Chondrocyte (in vitro differentiated cells): ENCODE data around the gene PLCH2. TPM values are rescaled to one million over a fixed set of nuclear protein-coding genes. Genes with fewer than 3 reads are reported as not detected.
"Not testable (repeated sequence)": the region's sequence is repeated elsewhere in the genome, so short reads cannot be mapped to it uniquely, and the experiment has no call there.

Experiments
- DNase-seq: peaks from one replicate; pipeline ENCODE4 v3.0.0; 2021; ENCODE audit warnings: mixed read lengths, low spot score
- H3K27ac Mint-ChIP-seq: one replicate; pipeline ENCODE4 v1.8.0; 2021; ENCODE audit warnings: mild to moderate bottlenecking, moderate library complexity, mixed read lengths; ENCODE audit not compliant: unreplicated experiment
- H3K27me3 Mint-ChIP-seq: 2 replicates; pipeline ENCODE4 v1.8.0; 2021; ENCODE audit warnings: low read depth, mixed read lengths
- H3K36me3 Mint-ChIP-seq: 2 replicates; pipeline ENCODE4 v1.8.0; 2021; ENCODE audit warnings: low read depth, mixed read lengths
- H3K4me1 Mint-ChIP-seq: 2 replicates; pipeline ENCODE4 v1.8.0; 2021; ENCODE audit warnings: low read depth, mild to moderate bottlenecking, mixed read lengths
- H3K4me3 Mint-ChIP-seq: one replicate; pipeline ENCODE4 v1.8.0; 2021; ENCODE audit warnings: mild to moderate bottlenecking, moderate library complexity, mixed read lengths; ENCODE audit not compliant: unreplicated experiment
- H3K9me3 Mint-ChIP-seq: 2 replicates; pipeline ENCODE4 v1.8.0; 2021; ENCODE audit warnings: low read depth, mixed read lengths
- total RNA-seq: library from RNA; stranded (reverse); gene quantifications from 3 replicates; pipeline ENCODE4 v1.2.1, GENCODE V29; 2021
- TF ChIP-seq, protein P1 (sequence below): fragments of 200-600 bp; sonication (generic); IDR thresholded peaks from 2 replicates; pipeline ENCODE4 v1.5.0; 2021; ENCODE audit warnings: antibody characterized with exemption, mild to moderate bottlenecking, moderate library complexity

Gene PLCH2
- total RNA-seq, 1 donor from 2014 or later, result 2.4 TPM

DNA sequence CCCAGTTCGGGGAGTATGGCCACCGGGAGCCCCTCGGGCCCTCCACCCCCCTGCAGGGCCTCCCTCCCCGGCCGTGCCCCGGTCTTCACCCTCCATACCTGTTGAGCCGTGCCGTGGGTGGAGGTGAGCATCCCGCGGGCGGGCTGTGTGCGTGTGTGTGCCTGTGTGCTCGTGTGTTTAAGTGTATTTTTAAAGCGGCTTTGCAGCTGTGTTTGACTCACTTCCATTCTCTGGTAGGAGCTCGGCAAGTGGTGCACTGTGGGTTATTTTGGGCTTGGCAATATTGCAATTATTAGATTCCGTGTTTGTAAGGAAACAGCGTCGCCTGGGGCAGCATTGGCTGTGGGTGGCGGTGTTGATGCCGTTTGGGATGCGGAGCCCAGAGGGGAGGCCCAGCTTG is 20.3 kb upstream of the PLCH2 start:
- H3K27me3 Mint-ChIP-seq, result no peaks in the 10 kb centered on the region
- H3K9me3 Mint-ChIP-seq, result no peaks in the 10 kb centered on the region
- no peak overlapping the region for H3K27ac Mint-ChIP-seq
- TF ChIP-seq, protein P1, sequence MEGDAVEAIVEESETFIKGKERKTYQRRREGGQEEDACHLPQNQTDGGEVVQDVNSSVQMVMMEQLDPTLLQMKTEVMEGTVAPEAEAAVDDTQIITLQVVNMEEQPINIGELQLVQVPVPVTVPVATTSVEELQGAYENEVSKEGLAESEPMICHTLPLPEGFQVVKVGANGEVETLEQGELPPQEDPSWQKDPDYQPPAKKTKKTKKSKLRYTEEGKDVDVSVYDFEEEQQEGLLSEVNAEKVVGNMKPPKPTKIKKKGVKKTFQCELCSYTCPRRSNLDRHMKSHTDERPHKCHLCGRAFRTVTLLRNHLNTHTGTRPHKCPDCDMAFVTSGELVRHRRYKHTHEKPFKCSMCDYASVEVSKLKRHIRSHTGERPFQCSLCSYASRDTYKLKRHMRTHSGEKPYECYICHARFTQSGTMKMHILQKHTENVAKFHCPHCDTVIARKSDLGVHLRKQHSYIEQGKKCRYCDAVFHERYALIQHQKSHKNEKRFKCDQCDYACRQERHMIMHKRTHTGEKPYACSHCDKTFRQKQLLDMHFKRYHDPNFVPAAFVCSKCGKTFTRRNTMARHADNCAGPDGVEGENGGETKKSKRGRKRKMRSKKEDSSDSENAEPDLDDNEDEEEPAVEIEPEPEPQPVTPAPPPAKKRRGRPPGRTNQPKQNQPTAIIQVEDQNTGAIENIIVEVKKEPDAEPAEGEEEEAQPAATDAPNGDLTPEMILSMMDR, result no peak
- no peak overlapping the region for H3K4me3 Mint-ChIP-seq
- H3K4me1 Mint-ChIP-seq, result peaks cover 22% of the 10 kb centered on the region
- no peak for DNase-seq
- no peaks in the 10 kb centered on the region for H3K36me3 Mint-ChIP-seq

- H3K27ac Mint-ChIP-seq, result no peak overlapping the region
- no peaks in the 10 kb centered on the region for H3K27me3 Mint-ChIP-seq
- H3K36me3 Mint-ChIP-seq, result no peaks in the 10 kb centered on the region
- H3K4me1 Mint-ChIP-seq, result peaks cover 8% of the 10 kb centered on the region
- H3K9me3 Mint-ChIP-seq, result no peaks in the 10 kb centered on the region
- no peak overlapping the region for H3K4me3 Mint-ChIP-seq
- TF ChIP-seq, protein P1, result no peak
- no peak for DNase-seq
These were observed 18.6 kb upstream of the PLCH2 start for GRCh38 chr1:2457444-2457843.

- Mint-ChIP-seq H3K27me3 (peaks cover 6% of the 10 kb centered on the region), H3K27ac (no peak overlapping the region), H3K4me1 (peaks cover 3% of the 10 kb centered on the region), H3K9me3 (no peaks in the 10 kb centered on the region), H3K36me3 (no peaks in the 10 kb centered on the region), H3K4me3 (no peak overlapping the region)
- TF ChIP-seq, protein P1, result no peak
- DNase-seq, result no peak
These were observed 17.4 kb upstream of the PLCH2 start for GRCh38 chr1:2458687-2459086.

GRCh38 chr1:2459102-2459753 is 16.9 kb upstream of the PLCH2 start:
- H3K4me3 Mint-ChIP-seq, H3K36me3 Mint-ChIP-seq, H3K9me3 Mint-ChIP-seq, H3K4me1 Mint-ChIP-seq, H3K27ac Mint-ChIP-seq, DNase-seq, H3K27me3 Mint-ChIP-seq: not testable (repeated sequence)

DNA sequence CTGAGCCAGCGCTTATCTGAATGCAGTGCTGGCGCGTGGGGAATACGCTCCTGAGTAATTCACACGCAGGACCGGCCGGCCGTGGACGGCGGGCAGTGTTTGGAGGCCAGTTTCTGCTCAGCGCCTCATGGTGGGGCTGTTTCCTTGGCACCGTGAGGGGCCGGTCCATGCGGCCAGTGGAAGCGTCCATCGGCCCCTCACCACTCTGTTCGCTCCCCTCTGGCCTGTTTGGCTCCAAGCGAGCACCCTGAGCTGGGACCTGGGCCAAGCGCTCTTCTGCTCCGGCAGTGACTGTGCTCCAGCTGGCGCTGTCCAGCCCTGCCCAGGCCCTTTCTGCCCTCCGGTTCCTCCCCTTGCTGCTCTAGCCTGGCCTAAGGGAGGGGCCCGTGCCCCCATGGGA is 16.3 kb upstream of the PLCH2 start:
- Mint-ChIP-seq H3K9me3 (no peaks in the 10 kb centered on the region), H3K4me1 (peaks cover 3% of the 10 kb centered on the region), H3K36me3 (no peaks in the 10 kb centered on the region), H3K4me3 (no peak overlapping the region), H3K27ac (no peak overlapping the region), H3K27me3 (peaks cover 8% of the 10 kb centered on the region)
- TF ChIP-seq, protein P1, result peak; percentile 28
- no peak for DNase-seq

DNA sequence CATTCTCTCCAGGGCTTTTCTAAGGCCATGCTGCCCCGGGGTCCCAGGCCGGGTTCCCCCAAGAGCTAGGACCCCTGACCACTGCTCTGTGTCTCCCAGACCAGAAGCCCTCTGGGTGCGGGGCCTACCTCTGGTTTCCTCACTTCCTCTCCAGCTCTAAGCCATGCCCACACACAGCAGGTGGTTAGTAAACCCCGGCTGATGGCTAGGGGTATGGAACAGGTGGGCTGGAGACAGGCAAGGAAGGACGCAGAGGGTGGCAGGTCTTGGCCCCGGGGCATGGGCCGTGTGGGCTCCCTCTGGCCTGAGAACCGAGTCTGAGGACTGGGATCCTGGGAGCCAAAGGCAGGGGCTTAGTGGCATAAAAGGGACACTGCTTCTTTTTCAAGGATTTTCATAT is 15.9 kb upstream of the PLCH2 start:
- H3K36me3 Mint-ChIP-seq, result no peaks in the 10 kb centered on the region

More for the DNA sequence above, 15.9 kb upstream of the PLCH2 start:
- H3K9me3 Mint-ChIP-seq, result no peaks in the 10 kb centered on the region
- no peak for DNase-seq
- H3K4me1 Mint-ChIP-seq, result peaks cover 3% of the 10 kb centered on the region
- H3K27ac Mint-ChIP-seq, result no peak overlapping the region
- peaks cover 8% of the 10 kb centered on the region for H3K27me3 Mint-ChIP-seq
- no peak overlapping the region for H3K4me3 Mint-ChIP-seq
- TF ChIP-seq, protein P1, result no peak
